Keratinocyte (primary cell): ENCODE results near the gene KRT7. TPM values are rescaled to one million over a fixed set of nuclear protein-coding genes. Genes with fewer than 3 reads are reported as not detected.
A peak's percentile ranks its signal among the peaks of the same experiment; 100 is the strongest.

Source experiments
- DNase-seq: peaks from one replicate; pipeline ENCODE4 v3.0.0-alpha.2; 2011; ENCODE audit warnings: low read depth, missing footprints, low spot score
- FAIRE-seq: peaks from 2 replicates; lab custom pipeline; 2011; peaks lifted over from hg19 to GRCh38; lab: Jason Lieb, UNC
- H2AFZ ChIP-seq: 2 replicates; pipeline ENCODE4 v1.6.0; 2012; ENCODE audit warnings: low read length, control low read depth, inconsistent platforms; ENCODE audit not compliant: control insufficient read depth
- H3K27ac ChIP-seq: 2 replicates; pipeline ENCODE4 v1.5.1; 2011; ENCODE audit warnings: low read length; ENCODE audit not compliant: control insufficient read depth, insufficient read depth
- H3K27me3 ChIP-seq: 3 replicates; pipeline ENCODE4 v1.6.0; 2011; ENCODE audit warnings: low read length; ENCODE audit not compliant: control insufficient read depth, insufficient read depth; ENCODE audit errors: extremely low read depth
- H3K36me3 ChIP-seq, 2 experiments: 2 replicates in 1 of 2; 3 replicates in 1 of 2; pipeline ENCODE4 v1.5.1; 2011; ENCODE audit warnings: low read length in 2 of 2, mild to moderate bottlenecking in 1 of 2; ENCODE audit not compliant: control insufficient read depth in 2 of 2, insufficient read depth in 2 of 2; ENCODE audit errors: extremely low read depth in 1 of 2
- H3K4me1 ChIP-seq: 3 replicates; pipeline ENCODE4 v1.5.1; 2011; ENCODE audit warnings: low read length; ENCODE audit not compliant: control insufficient read depth, insufficient read depth; ENCODE audit errors: extremely low read depth
- H3K4me2 ChIP-seq: 3 replicates; pipeline ENCODE4 v1.6.0; 2011; ENCODE audit warnings: low read depth, low read length; ENCODE audit not compliant: control insufficient read depth, insufficient read depth; ENCODE audit errors: extremely low read depth
- H3K4me3 ChIP-seq, 3 experiments: fragments of 200-600 bp in 1 of 3; sonication (generic) in 1 of 3; 2 replicates in 2 of 3; 3 replicates in 1 of 3; pipeline ENCODE4 v1.5.1; 2011 to 2016; ENCODE audit warnings: low read length in 3 of 3, mild to moderate bottlenecking in 3 of 3, control low read depth in 2 of 3, inconsistent platforms in 1 of 3, low read depth in 1 of 3, mixed read lengths in 1 of 3, mixed run types in 1 of 3, moderate library complexity in 1 of 3; ENCODE audit not compliant: control insufficient read depth in 2 of 3, insufficient read depth in 2 of 3; ENCODE audit errors: extremely low read depth in 1 of 3
- H3K79me2 ChIP-seq: 2 replicates; pipeline ENCODE4 v1.6.0; 2012; ENCODE audit warnings: low read length; ENCODE audit not compliant: control insufficient read depth, insufficient read depth
- H3K9ac ChIP-seq: 3 replicates; pipeline ENCODE4 v1.6.0; 2011; ENCODE audit warnings: low read length; ENCODE audit not compliant: control insufficient read depth, insufficient read depth; ENCODE audit errors: extremely low read depth
- H3K9me1 ChIP-seq: 3 replicates; pipeline ENCODE4 v1.6.0; 2011; ENCODE audit warnings: low read length; ENCODE audit not compliant: control insufficient read depth, insufficient read depth; ENCODE audit errors: extremely low read depth
- H3K9me3 ChIP-seq: 2 replicates; pipeline ENCODE4 v1.5.1; 2012; ENCODE audit warnings: low read depth, low read length; ENCODE audit not compliant: control insufficient read depth
- H4K20me1 ChIP-seq: 3 replicates; pipeline ENCODE4 v1.6.0; 2011; ENCODE audit warnings: low read length; ENCODE audit not compliant: control insufficient read depth, insufficient read depth; ENCODE audit errors: extremely low read depth
- CTCF ChIP-seq, 3 experiments: IDR thresholded peaks in 1 of 3; conservative IDR thresholded peaks in 1 of 3; optimal IDR thresholded peaks in 1 of 3; 2 replicates in 2 of 3; 3 replicates in 1 of 3; pipeline versions ENCODE3 to v1.5.1; 2011; ENCODE audit warnings: low read length in 3 of 3, mild to moderate bottlenecking in 3 of 3, moderate library complexity in 2 of 3, control low read depth in 1 of 3, inconsistent platforms in 1 of 3; ENCODE audit not compliant: insufficient read depth in 2 of 3; ENCODE audit errors: extremely low read depth in 1 of 3
- EZH2 ChIP-seq: IDR thresholded peaks from one replicate; pipeline ENCODE4 v1.6.1; 2012; ENCODE audit warnings: inconsistent platforms, mild to moderate bottlenecking, low read length, moderate library complexity
- dilution Hi-C: fragments of 300-500 bp; cut with MboI; formaldehyde crosslinking; loops from one replicate; pipeline ENCODE4 v1.7.0; 2020; ENCODE audit warnings: low sequenced_read_pairs; ENCODE audit not compliant: extremely low pct_ligation_motif_present
- polyA plus RNA-seq, 5 experiments: library from polyadenylated mRNA; depleted of rRNA in 3 of 5; stranded (reverse) in 3 of 5; stranded (forward) in 1 of 5; unstranded in 1 of 5; fragments of >200 nt; gene quantifications; 1 replicate in 1 of 5; 2 replicates in 3 of 5; 3 replicates in 1 of 5; pipeline versions ENCODE4 v1.2.1 to v1.2.3, GENCODE V29; 2011 to 2012; ENCODE audit warnings: missing spikeins in 2 of 5, low read depth in 1 of 5, low replicate concordance in 1 of 5

Gene KRT7
- polyA plus RNA-seq, 1 donor (not counting 4 experiments of a cell fraction or from before 2014, with no cell fraction given) = 112 TPM

- FAIRE-seq = peak; percentile 59
- DNase-seq = no peak
- dilution Hi-C loops = no loop called here
- no peak overlapping the region for H3K9ac ChIP-seq
- TF ChIP-seq CTCF (optimal IDR thresholded peaks at IDR 0.05 in 1 of 3, IDR thresholded peaks at IDR 0.05 in 1 of 3, conservative IDR thresholded peaks at IDR 0.05 in 1 of 3; ENCODE audit: extremely low read depth in 1 of 3, insufficient read depth in 2 of 3, low read length in 3 of 3) (no peak), EZH2 (no peak)
- H4K20me1 ChIP-seq = no peaks in the 10 kb centered on the region
- H3K4me2 ChIP-seq = peak overlapping the region; percentile 13
- no peaks in the 10 kb centered on the region for H3K9me3 ChIP-seq
- H3K36me3 ChIP-seq = no peaks in the 10 kb centered on the region
- H3K27ac ChIP-seq = peak overlapping the region; percentile 79
- H2AFZ ChIP-seq = no peak overlapping the region
- H3K4me1 ChIP-seq = peaks cover 51% of the 10 kb centered on the region
- no peaks in the 10 kb centered on the region for H3K79me2 ChIP-seq
- H3K27me3 ChIP-seq = no peaks in the 10 kb centered on the region
- H3K4me3 ChIP-seq = no peak overlapping the region
- no peaks in the 10 kb centered on the region for H3K9me1 ChIP-seq
These were observed 3.2 kb upstream of the KRT7 start for GRCh38 chr12:52229836-52230343.

- no peaks in the 10 kb centered on the region for H4K20me1 ChIP-seq
- FAIRE-seq = peak; percentile 55
- H3K4me2 ChIP-seq = peak overlapping the region; percentile 42
- no peak overlapping the region for H2AFZ ChIP-seq
- peaks cover 59% of the 10 kb centered on the region for H3K4me1 ChIP-seq
- H3K9me1 ChIP-seq = no peaks in the 10 kb centered on the region
- no peak for DNase-seq
- peak overlapping the region; percentile 79 for H3K27ac ChIP-seq
- H3K79me2 ChIP-seq = no peaks in the 10 kb centered on the region
- H3K36me3 ChIP-seq = no peaks in the 10 kb centered on the region
- H3K27me3 ChIP-seq = no peaks in the 10 kb centered on the region
- no peak for TF ChIP-seq EZH2
- TF ChIP-seq CTCF (optimal IDR thresholded peaks at IDR 0.05 in 1 of 3, IDR thresholded peaks at IDR 0.05 in 1 of 3, conservative IDR thresholded peaks at IDR 0.05 in 1 of 3; ENCODE audit: extremely low read depth in 1 of 3, insufficient read depth in 2 of 3, low read length in 3 of 3) = no peak
- H3K9me3 ChIP-seq = no peaks in the 10 kb centered on the region
- dilution Hi-C loops = no loop called here
- peak overlapping the region; percentile 48 for H3K9ac ChIP-seq
- H3K4me3 ChIP-seq = peak overlapping the region in 1 of 3 experiments; percentile 31
These were observed 2.4 kb upstream of the KRT7 start for GRCh38 chr12:52230364-52231281.
